Measurements from ENCODE around the gene OR4C16. TPM values are rescaled to one million over a fixed set of nuclear protein-coding genes. Genes with fewer than 3 reads are reported as not detected.

The OR4C16 gene
- total and polyA plus RNA-seq, 10 donors, result not detected

Other genes starting within 250 kb of the OR4C16 start
- gene OR4A16, start 228.9 kb upstream of the OR4C16 start, total RNA-seq, result not detected
- gene OR4A16, start 228.9 kb upstream of the OR4C16 start, polyA plus RNA-seq, result not detected
- gene OR4A15, start 204.2 kb upstream of the OR4C16 start, total RNA-seq, result not detected
- not detected for gene OR4A15, start 204.2 kb upstream of the OR4C16 start, polyA plus RNA-seq
- gene OR4C15, start 17.7 kb upstream of the OR4C16 start, total RNA-seq, result not detected
- gene OR4C15, start 17.7 kb upstream of the OR4C16 start, polyA plus RNA-seq, result not detected
- not detected for gene OR4C11, start 35.5 kb downstream of the OR4C16 start, total RNA-seq
- gene OR4C11, start 35.5 kb downstream of the OR4C16 start, polyA plus RNA-seq, result not detected
- gene OR4P4, start 63.0 kb downstream of the OR4C16 start, total RNA-seq, result not detected
- gene OR4P4, start 63.0 kb downstream of the OR4C16 start, polyA plus RNA-seq, result not detected
- gene OR4S2, start 76.2 kb downstream of the OR4C16 start, total RNA-seq, result not detected
- not detected for gene OR4S2, start 76.2 kb downstream of the OR4C16 start, polyA plus RNA-seq
- gene OR4C6, start 90.1 kb downstream of the OR4C16 start, total RNA-seq, result not detected
- gene OR4C6, start 90.1 kb downstream of the OR4C16 start, polyA plus RNA-seq, result not detected
- gene OR5D13, start 201.3 kb downstream of the OR4C16 start, total RNA-seq, result not detected
- not detected for gene OR5D13, start 201.3 kb downstream of the OR4C16 start, polyA plus RNA-seq
- not detected for gene OR5D14, start 223.4 kb downstream of the OR4C16 start, total RNA-seq
- not detected for gene OR5D14, start 223.4 kb downstream of the OR4C16 start, polyA plus RNA-seq
- not detected for gene OR5L1, start 239.2 kb downstream of the OR4C16 start, total RNA-seq
- not detected for gene OR5L1, start 239.2 kb downstream of the OR4C16 start, polyA plus RNA-seq
- not detected for gene OR5D18, start 247.5 kb downstream of the OR4C16 start, total RNA-seq
- gene OR5D18, start 247.5 kb downstream of the OR4C16 start, polyA plus RNA-seq, result not detected

Data from spleen (tissue), 10 donors.